IPS DF 6.9 (cell line): ENCODE measurements around the gene PARP6.

Experiments used
- DNase-seq: peaks from one replicate; pipeline ENCODE4 v3.0.0-alpha.2; 2013; ENCODE audit warnings: low read depth, low spot score
- H3K27ac ChIP-seq: one replicate; pipeline ENCODE4 v1.5.1; 2013; ENCODE audit warnings: low read length, control low read depth
- H3K27me3 ChIP-seq: 2 replicates; pipeline ENCODE4 v1.6.1; 2013; ENCODE audit warnings: mild to moderate bottlenecking, low read length; ENCODE audit not compliant: control insufficient read depth, insufficient read depth
- H3K36me3 ChIP-seq: 2 replicates; pipeline ENCODE4 v1.6.1; 2013; ENCODE audit warnings: low read length; ENCODE audit not compliant: control insufficient read depth, insufficient read depth
- H3K4me1 ChIP-seq: 2 replicates; pipeline ENCODE4 v1.6.1; 2013; ENCODE audit warnings: low read length; ENCODE audit not compliant: control insufficient read depth, insufficient read depth
- H3K4me3 ChIP-seq: 2 replicates; pipeline ENCODE4 v1.5.1; 2013; ENCODE audit warnings: mild to moderate bottlenecking, low read length
- H3K9me3 ChIP-seq: 2 replicates; pipeline ENCODE4 v1.6.1; 2013; ENCODE audit warnings: low read length, inconsistent platforms; ENCODE audit not compliant: control insufficient read depth, insufficient read depth
- WGBS: extraction: QIAGEN DNeasy Blood & Tissue Kit; methylation state at CpG from one replicate; pipeline ENCODE4 v1.1.7; 2013; ENCODE audit warnings: mixed read lengths, missing lambda C conversion rate; ENCODE audit not compliant: insufficient read length, insufficient coverage; 5-methylcytosine and 5-hydroxymethylcytosine counted together

The PARP6 gene

DNA sequence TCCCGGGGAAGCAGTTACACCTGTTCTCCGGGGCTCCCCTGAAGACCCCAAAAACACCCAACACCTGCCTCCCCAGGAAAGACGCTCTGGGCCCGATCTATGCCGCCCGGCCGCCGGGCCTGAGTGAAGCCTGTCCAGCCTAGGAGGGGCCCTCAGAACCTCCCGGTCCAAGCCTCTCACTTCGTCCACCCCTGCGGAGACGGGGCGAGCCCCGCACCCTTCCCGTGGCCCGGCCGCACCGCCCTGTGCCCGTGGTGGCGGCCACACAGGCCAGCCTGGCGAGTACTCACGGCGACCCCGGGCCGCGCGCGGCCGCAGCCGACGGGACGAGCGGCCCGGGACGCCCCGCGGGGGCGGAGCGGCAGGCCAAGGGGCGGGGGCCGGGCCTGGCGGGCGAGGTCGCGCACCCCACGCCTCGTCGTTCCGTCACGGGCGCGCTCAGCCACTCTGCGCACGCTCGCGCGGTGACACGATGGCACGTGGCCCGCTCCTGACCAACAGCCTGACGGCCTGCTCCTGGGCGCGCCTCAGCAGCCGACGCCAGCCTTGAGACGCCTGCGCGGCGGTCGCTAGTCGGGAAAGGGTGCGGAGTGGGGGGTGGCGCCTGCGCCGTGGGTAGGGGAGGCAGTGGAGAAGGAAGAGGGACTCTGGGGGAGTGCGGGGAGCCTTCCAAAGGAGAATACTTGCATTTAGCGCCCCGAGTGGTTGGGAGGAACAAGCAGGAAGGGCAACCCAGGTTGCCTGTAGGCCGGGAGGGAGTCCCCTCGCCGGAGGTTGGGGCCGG is at the start of gene PARP6:
PARP6 (minus strand) TSS at position 342 of the 784 bp plus-strand sequence. CDS start 5,077 bp downstream, outside the sequence.
- Histone ChIP-seq H3K4me1 (no peaks in the 10 kb centered on the region), H3K27me3 (no peaks in the 10 kb centered on the region), H3K36me3 (no peaks in the 10 kb centered on the region), H3K9me3 (no peaks in the 10 kb centered on the region), H3K4me3 (peak within 1 kb of the TSS; percentile 49), H3K27ac (no peak within 1 kb of the TSS)
- no CpG with 5 or more reads among the region's 82 CpGs for WGBS
- DNase-seq = peak; percentile 88

DNA sequence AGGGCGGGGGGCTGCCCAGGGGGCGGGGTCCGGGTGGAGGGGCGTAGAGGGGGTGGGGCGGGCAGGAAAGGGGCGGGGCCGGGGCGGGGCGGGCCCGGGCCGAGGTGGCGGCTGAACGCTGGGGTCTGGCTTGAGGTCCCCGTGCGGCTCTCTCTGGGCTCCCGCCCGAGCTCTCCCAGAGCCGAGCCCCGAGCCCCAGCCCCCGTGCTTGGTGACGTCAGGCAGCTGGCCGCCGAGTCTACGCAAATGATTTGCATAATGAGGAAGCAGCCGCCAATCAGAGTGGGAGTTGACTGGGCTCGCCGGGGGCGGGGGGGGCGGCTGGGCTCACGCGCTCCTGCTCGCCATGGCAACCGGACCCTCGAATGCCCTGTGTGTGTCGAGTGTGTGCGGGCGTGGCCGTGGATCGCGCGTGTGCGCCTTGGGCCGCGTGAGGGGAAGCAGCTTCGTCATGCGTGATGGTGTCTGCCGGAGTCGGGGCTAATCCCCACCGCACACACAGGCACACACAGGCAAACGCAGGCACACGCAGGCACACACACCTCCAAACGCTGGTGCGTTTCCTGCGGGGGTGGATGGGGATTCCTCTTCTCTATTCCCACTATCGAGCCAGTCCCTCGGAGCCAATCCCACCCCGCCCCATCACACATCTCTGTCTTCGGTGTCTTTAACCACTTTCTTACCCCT is 47.8 kb upstream of the PARP6 start, which contains the start of gene CELF6:
CELF6 (minus strand) TSS at position 173 of the 687 bp plus-strand sequence. CDS start 283 bp downstream, outside the sequence.
- no peak within 1 kb of the TSS for H3K27ac ChIP-seq
- WGBS = no CpG with 5 or more reads among the region's 58 CpGs
- no peaks in the 10 kb centered on the region for H3K9me3 ChIP-seq
- H3K36me3 ChIP-seq = no peaks in the 10 kb centered on the region
- H3K4me3 ChIP-seq = peak within 1 kb of the TSS; percentile 51; the same call in 1 of the 2 replicates
- peaks cover 1% of the 10 kb centered on the region; the same call in 1 of the 2 replicates for H3K4me1 ChIP-seq
- H3K27me3 ChIP-seq = peaks cover 7% of the 10 kb centered on the region; the same call in 1 of the 2 replicates
- peak; percentile 82 for DNase-seq

GRCh38 chr15:72319360-72319984 is 47.1 kb upstream of the PARP6 start:
- peak overlapping the region; percentile 16; the same call in 1 of the 2 replicates for H3K4me3 ChIP-seq

GRCh38 chr15:72318408-72318942 is 46.1 kb upstream of the PARP6 start:
- Histone ChIP-seq H3K36me3 (no peaks in the 10 kb centered on the region), H3K9me3 (no peaks in the 10 kb centered on the region), H3K4me1 (peaks cover 1% of the 10 kb centered on the region; the same call in 1 of the 2 replicates), H3K27ac (no peak overlapping the region), H3K27me3 (peaks cover 7% of the 10 kb centered on the region; the same call in 1 of the 2 replicates), H3K4me3 (no peak overlapping the region)
- no peak for DNase-seq
- WGBS = no CpG with 5 or more reads among the region's 2 CpGs

More at GRCh38 chr15:72319360-72319984, 47.1 kb upstream of the PARP6 start:
- H3K27me3 ChIP-seq = peaks cover 7% of the 10 kb centered on the region; the same call in 1 of the 2 replicates
- DNase-seq = peak; percentile 48
- no peaks in the 10 kb centered on the region for H3K9me3 ChIP-seq
- peaks cover 1% of the 10 kb centered on the region; the same call in 1 of the 2 replicates for H3K4me1 ChIP-seq
- H3K36me3 ChIP-seq = no peaks in the 10 kb centered on the region
- no peak overlapping the region for H3K27ac ChIP-seq
- no CpG with 5 or more reads among the region's 48 CpGs for WGBS

- Histone ChIP-seq H3K4me3 (no peak overlapping the region), H3K27me3 (peaks cover 7% of the 10 kb centered on the region; the same call in 1 of the 2 replicates), H3K9me3 (no peaks in the 10 kb centered on the region), H3K36me3 (no peaks in the 10 kb centered on the region), H3K4me1 (peaks cover 1% of the 10 kb centered on the region; the same call in 1 of the 2 replicates), H3K27ac (no peak overlapping the region)
- whole genome bisulfite sequencing = no CpG with 5 or more reads among the region's 6 CpGs
- no peak for DNase-seq
Measured at GRCh38 chr15:72315706-72316370, 43.5 kb upstream of the PARP6 start.

GRCh38 chr15:72313881-72314280 is 41.5 kb upstream of the PARP6 start:
- H3K36me3 ChIP-seq = no peaks in the 10 kb centered on the region
- H3K4me1 ChIP-seq = no peaks in the 10 kb centered on the region
- no peak overlapping the region for H3K4me3 ChIP-seq
- H3K27me3 ChIP-seq = peaks cover 3% of the 10 kb centered on the region; the same call in 1 of the 2 replicates
- no peak overlapping the region for H3K27ac ChIP-seq
- DNase-seq = no peak
- WGBS = no CpG with 5 or more reads among the region's 2 CpGs
- H3K9me3 ChIP-seq = no peaks in the 10 kb centered on the region

- Histone ChIP-seq H3K4me3 (no peak overlapping the region), H3K9me3 (no peaks in the 10 kb centered on the region), H3K4me1 (no peaks in the 10 kb centered on the region), H3K27me3 (peaks cover 2% of the 10 kb centered on the region; the same call in 1 of the 2 replicates), H3K27ac (no peak overlapping the region), H3K36me3 (no peaks in the 10 kb centered on the region)
- WGBS = no CpG with 5 or more reads among the region's 2 CpGs
- DNase-seq = no peak
Measured at GRCh38 chr15:72313448-72313840, 41.1 kb upstream of the PARP6 start.

DNA sequence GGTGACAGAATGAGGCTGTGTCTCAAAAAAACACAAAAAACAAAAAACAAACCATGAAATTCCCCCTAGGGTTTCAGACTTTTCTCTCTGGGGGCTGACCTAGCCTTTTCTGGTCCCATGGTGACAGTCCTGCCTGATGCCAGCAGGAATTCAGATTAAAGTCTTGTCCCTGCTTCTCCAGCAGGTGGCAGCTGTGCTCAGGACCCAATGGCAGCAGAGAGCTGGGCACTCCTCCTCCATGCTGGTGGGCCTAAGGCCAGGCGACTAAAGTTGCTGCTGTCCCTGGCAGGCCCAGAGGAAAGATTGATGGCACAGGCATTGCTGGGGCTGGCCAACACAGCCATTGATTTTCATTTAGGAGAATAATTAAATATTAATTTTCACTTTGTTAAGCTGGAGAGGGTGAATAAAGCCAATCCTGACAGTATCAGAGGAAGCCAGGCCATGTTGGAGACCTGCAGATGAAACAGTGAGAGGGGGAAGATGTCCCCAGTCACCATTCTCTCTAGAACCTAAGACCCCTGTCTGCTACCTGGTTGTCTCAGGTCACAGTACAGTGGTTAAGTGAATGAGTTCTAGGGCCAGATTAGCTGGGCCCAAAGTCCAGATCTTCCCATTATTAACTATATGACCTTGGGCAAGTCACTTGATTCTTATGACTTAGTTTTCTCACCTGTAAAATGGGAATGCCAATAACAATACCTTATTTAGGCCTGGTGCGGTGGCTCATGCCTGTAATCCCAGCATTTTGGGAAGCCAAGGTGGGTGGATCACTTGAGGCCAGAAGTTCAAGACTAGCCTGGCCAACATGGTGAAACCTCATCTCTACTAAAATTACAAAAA is 40.5 kb upstream of the PARP6 start:
- Histone ChIP-seq H3K4me3 (no peak overlapping the region), H3K4me1 (no peaks in the 10 kb centered on the region), H3K27me3 (peaks cover 2% of the 10 kb centered on the region; the same call in 1 of the 2 replicates), H3K27ac (no peak overlapping the region), H3K9me3 (no peaks in the 10 kb centered on the region), H3K36me3 (no peaks in the 10 kb centered on the region)
- peak; percentile 55 for DNase-seq
- WGBS = no CpG with 5 or more reads among the region's 2 CpGs

DNA sequence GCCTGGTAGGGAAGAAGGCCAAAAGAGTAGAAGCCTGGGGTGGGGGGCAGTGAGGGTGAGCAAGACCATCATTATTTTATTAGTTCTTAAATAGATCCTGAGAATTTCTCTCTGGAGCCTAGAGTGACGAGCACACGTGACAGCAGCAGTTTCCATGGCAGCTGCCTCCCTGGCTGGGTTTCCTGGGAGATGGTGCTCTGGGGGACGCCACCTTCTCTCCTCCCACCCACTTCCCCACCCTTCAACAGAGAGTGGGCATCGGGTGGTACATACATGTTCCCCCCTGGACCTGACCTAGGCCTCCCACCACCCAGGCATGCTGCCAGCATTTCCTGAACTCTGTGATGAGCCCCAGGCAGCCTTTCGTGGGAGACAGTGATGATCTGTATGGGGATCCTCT is 34.7 kb upstream of the PARP6 start:
- Histone ChIP-seq H3K9me3 (no peaks in the 10 kb centered on the region), H3K4me3 (no peak overlapping the region), H3K36me3 (no peaks in the 10 kb centered on the region), H3K4me1 (no peaks in the 10 kb centered on the region), H3K27ac (no peak overlapping the region), H3K27me3 (no peaks in the 10 kb centered on the region)
- DNase-seq = no peak
- WGBS = no CpG with 5 or more reads among the region's 5 CpGs
